Mesothelial cell of epicardium (in vitro differentiated cells): ENCODE measurements around the gene VPS26C. TPM values are rescaled to one million over a fixed set of nuclear protein-coding genes. Genes with fewer than 3 reads are reported as not detected.
A peak's percentile ranks its signal among the peaks of the same experiment; 100 is the strongest.

ENCODE experiments used
- DNase-seq, 2 experiments: peaks; one replicate each; pipeline ENCODE4 v3.0.0; 2021; ENCODE audit warnings: low spot score in 2 of 2; ENCODE audit not compliant: unreplicated experiment in 2 of 2
- H3K27ac Mint-ChIP-seq: 2 replicates; pipeline ENCODE4 v1.8.0; 2021; ENCODE audit warnings: mixed read lengths
- H3K27me3 Mint-ChIP-seq: 2 replicates; pipeline ENCODE4 v1.8.0; 2021; ENCODE audit warnings: low read depth, mixed read lengths
- H3K36me3 Mint-ChIP-seq: 2 replicates; pipeline ENCODE4 v1.8.0; 2021; ENCODE audit warnings: mixed read lengths
- H3K4me1 Mint-ChIP-seq: 2 replicates; pipeline ENCODE4 v1.8.0; 2021; ENCODE audit warnings: mixed read lengths
- H3K4me3 Mint-ChIP-seq: 2 replicates; pipeline ENCODE4 v1.8.0; 2021; ENCODE audit warnings: mild to moderate bottlenecking, moderate library complexity, mixed read lengths
- H3K9me3 Mint-ChIP-seq: 2 replicates; pipeline ENCODE4 v1.8.0; 2021; ENCODE audit warnings: mixed read lengths
- CTCF ChIP-seq: fragments of 200-600 bp; sonication (generic); IDR thresholded peaks from one replicate; pipeline ENCODE4 v1.5.0; 2021; ENCODE audit warnings: antibody characterized with exemption; ENCODE audit not compliant: unreplicated experiment
- total RNA-seq: library from RNA; stranded (reverse); gene quantifications from 3 replicates; pipeline ENCODE4 v1.2.1, GENCODE V29; 2021

VPS26C gene
- total RNA-seq, 1 donor from 2014 or later = 45.0 TPM

- no peaks in the 10 kb centered on the region for H3K4me1 Mint-ChIP-seq
- TF ChIP-seq CTCF = no peak
- no peaks in the 10 kb centered on the region for H3K27me3 Mint-ChIP-seq
- H3K36me3 Mint-ChIP-seq = no peaks in the 10 kb centered on the region
- no peaks in the 10 kb centered on the region for H3K9me3 Mint-ChIP-seq
- H3K4me3 Mint-ChIP-seq = no peak overlapping the region
- no peak for DNase-seq
- H3K27ac Mint-ChIP-seq = no peak overlapping the region
These were observed 9.2 kb upstream of the VPS26C start for GRCh38 chr21:37276377-37276776.

GRCh38 chr21:37273911-37274690 lies 7.0 kb upstream of the VPS26C start:
- Mint-ChIP-seq H3K36me3 (no peaks in the 10 kb centered on the region), H3K27ac (no peak overlapping the region), H3K9me3 (no peaks in the 10 kb centered on the region), H3K4me3 (no peak overlapping the region), H3K27me3 (no peaks in the 10 kb centered on the region), H3K4me1 (peaks cover 13% of the 10 kb centered on the region)
- no peak for DNase-seq
- no peak for TF ChIP-seq CTCF

GRCh38 chr21:37273440-37273839 lies 6.3 kb upstream of the VPS26C start:
- H3K4me3 Mint-ChIP-seq = no peak overlapping the region
- no peaks in the 10 kb centered on the region for H3K27me3 Mint-ChIP-seq
- H3K36me3 Mint-ChIP-seq = no peaks in the 10 kb centered on the region
- no peak overlapping the region for H3K27ac Mint-ChIP-seq
- H3K9me3 Mint-ChIP-seq = no peaks in the 10 kb centered on the region
- H3K4me1 Mint-ChIP-seq = peaks cover 18% of the 10 kb centered on the region
- no peak for TF ChIP-seq CTCF
- no peak for DNase-seq

GRCh38 chr21:37272897-37273296 lies 5.8 kb upstream of the VPS26C start:
- H3K36me3 Mint-ChIP-seq = no peaks in the 10 kb centered on the region
- H3K27ac Mint-ChIP-seq = no peak overlapping the region
- no peak for DNase-seq
- no peak for TF ChIP-seq CTCF
- H3K27me3 Mint-ChIP-seq = no peaks in the 10 kb centered on the region
- H3K4me1 Mint-ChIP-seq = peaks cover 21% of the 10 kb centered on the region
- H3K4me3 Mint-ChIP-seq = no peak overlapping the region
- H3K9me3 Mint-ChIP-seq = no peaks in the 10 kb centered on the region

- TF ChIP-seq CTCF = no peak
- DNase-seq = no peak
- Mint-ChIP-seq H3K9me3 (no peaks in the 10 kb centered on the region), H3K27ac (peak overlapping the region; percentile 2), H3K27me3 (no peaks in the 10 kb centered on the region), H3K4me3 (no peak overlapping the region), H3K36me3 (no peaks in the 10 kb centered on the region), H3K4me1 (peaks cover 28% of the 10 kb centered on the region)
These were observed 3.6 kb upstream of the VPS26C start for GRCh38 chr21:37270576-37271365.
